Spinal cord (tissue), 10 donors: ENCODE data around the gene KCTD11. TPM values are rescaled to one million over a fixed set of nuclear protein-coding genes. Genes with fewer than 3 reads are reported as not detected.

ENCODE experiments used
- DNase-seq, 6 donors: peaks; one replicate each; pipeline versions ENCODE4 v3.0.0 to v3.0.0-alpha.2; 2013 to 2015; ENCODE audit warnings: low spot score in 6 of 6, low read depth in 4 of 6
- H3K27ac ChIP-seq: one replicate; pipeline ENCODE4 v1.5.1; 2013; ENCODE audit warnings: low read depth, low read length, control low read depth
- H3K27me3 ChIP-seq: one replicate; pipeline ENCODE4 v1.6.1; 2013; ENCODE audit warnings: low read length; ENCODE audit not compliant: control insufficient read depth, insufficient read depth
- H3K36me3 ChIP-seq: one replicate; pipeline ENCODE4 v1.6.1; 2013; ENCODE audit warnings: low read length; ENCODE audit not compliant: control insufficient read depth, insufficient read depth
- H3K4me1 ChIP-seq: one replicate; pipeline ENCODE4 v1.6.1; 2013; ENCODE audit warnings: low read length; ENCODE audit not compliant: control insufficient read depth, insufficient read depth
- H3K4me3 ChIP-seq: one replicate; pipeline ENCODE4 v1.5.1; 2013; ENCODE audit warnings: low read depth, low read length, control low read depth
- H3K9me3 ChIP-seq: one replicate; pipeline ENCODE4 v1.6.1; 2013; ENCODE audit warnings: low read length; ENCODE audit not compliant: control insufficient read depth, insufficient read depth
- WGBS: methylation state at CpG from one replicate; pipeline ENCODE4 v1.1.5; 2013; ENCODE audit warnings: missing lambda C conversion rate; ENCODE audit not compliant: insufficient coverage; 5-methylcytosine and 5-hydroxymethylcytosine counted together
- long read RNA-seq, 4 donors: transcript quantifications; one replicate each; lab custom pipeline, GENCODE V29; 2026
- polyA plus RNA-seq, 2 donors: library from polyadenylated mRNA; unstranded; fragments of 120-200 nt; gene quantifications; one replicate each; pipeline ENCODE4 v1.2.1, GENCODE V29; 2013; ENCODE audit not compliant: insufficient read length in 2 of 2
- total RNA-seq, 2 donors: library from RNA; depleted of rRNA in 1 of 2; stranded (reverse); fragments of 120-200 nt in 1 of 2; fragments of >200 nt in 1 of 2; gene quantifications; one replicate each; pipeline versions ENCODE4 v1.2.3 to v1.2.4, GENCODE V29; 2013 to 2014
- donor health status: healthy.

The KCTD11 gene
- 10 to 100 TPM in 1 of 2 donors, 1 to 10 TPM in 1; 5.6 to 10.4 TPM for total RNA-seq
- polyA plus RNA-seq, result 10 to 100 TPM; 12.6 to 13.5 TPM
- long read RNA-seq, donor 1, transcript KCTD11-201 (1 exons, 2,783 nt), result major isoform, 15 of 22 reads
- long read RNA-seq, donor 1, transcript KCTD11-202 (1 exons, 3,051 nt), result minor isoform, 7 of 22 reads
- long read RNA-seq, donor 1, partial matches to known transcripts, result 0 of 22 reads
- long read RNA-seq, donor 1, other reads (novel, unspliced or antisense), result 0 of 22 reads
- long read RNA-seq, donor 2, transcript KCTD11-201 (1 exons, 2,783 nt), result major isoform, 8 of 8 reads
- long read RNA-seq, donor 2, partial matches to known transcripts, result 0 of 8 reads
- long read RNA-seq, donor 2, other reads (novel, unspliced or antisense), result 0 of 8 reads
- long read RNA-seq, donor 3, transcript KCTD11-201 (1 exons, 2,783 nt), result major isoform, 7 of 12 reads
- long read RNA-seq, donor 3, transcript KCTD11-202 (1 exons, 3,051 nt), result minor isoform, 5 of 12 reads
- long read RNA-seq, donor 3, partial matches to known transcripts, result 0 of 12 reads
- long read RNA-seq, donor 3, other reads (novel, unspliced or antisense), result 0 of 12 reads
- long read RNA-seq, donor 4, transcript KCTD11-201 (1 exons, 2,783 nt), result major isoform, 19 of 21 reads
- long read RNA-seq, donor 4, partial matches to known transcripts, result 0 of 21 reads
- long read RNA-seq, donor 4, other reads (novel, unspliced or antisense), result 0 of 21 reads

DNA sequence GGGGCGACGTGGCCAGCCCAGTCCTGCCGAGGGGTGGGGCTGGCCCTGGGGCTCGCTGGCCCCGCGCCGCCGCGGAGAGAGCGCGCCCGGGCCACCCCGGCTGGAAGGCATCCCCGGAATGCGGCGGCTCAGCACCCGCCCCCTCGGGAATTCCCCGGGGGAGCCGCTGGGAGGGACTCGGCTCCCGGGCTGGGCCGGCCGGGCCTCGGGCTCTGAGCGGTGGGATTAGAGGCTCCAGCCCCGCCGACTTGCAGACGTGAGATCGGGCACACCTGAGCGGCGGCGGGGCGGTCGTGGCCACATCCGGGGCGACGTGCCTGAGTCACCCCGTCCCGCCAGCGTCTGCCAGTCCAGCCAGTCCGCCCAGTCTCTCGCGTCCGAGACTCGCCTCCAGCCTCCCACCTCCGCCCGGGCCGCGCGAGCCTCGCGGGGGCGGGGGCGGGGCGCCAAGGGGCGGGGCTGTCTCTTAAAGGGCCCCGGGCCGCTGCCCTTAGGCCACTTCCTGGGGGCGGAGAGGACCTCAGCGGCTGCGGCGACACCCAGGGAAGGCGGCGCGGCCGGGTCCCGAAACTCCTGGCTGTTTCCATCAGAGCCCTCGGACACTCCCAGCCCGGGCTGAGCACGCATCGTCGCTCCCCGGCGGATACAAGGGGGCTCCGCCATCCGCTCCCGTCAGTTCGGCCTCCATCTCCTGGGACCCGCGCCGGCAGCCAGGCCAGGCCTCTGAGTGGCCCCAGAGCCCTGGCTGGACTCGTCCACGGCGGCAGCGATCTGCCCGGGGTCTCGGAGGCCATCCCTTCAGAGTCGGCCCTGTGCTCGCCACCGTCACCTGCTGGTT lies at the start of gene KCTD11:
TSS of gene KCTD11 (plus strand) at position 498 of the 838 bp plus-strand sequence.
- peak within 1 kb of the TSS; percentile 99 for H3K27ac ChIP-seq
- under 1% methylated on average over 91 of the region's 91 CpGs for WGBS
- H3K36me3 ChIP-seq, result peaks cover 9% of the 10 kb centered on the region
- peak within 1 kb of the TSS; percentile 83 for H3K4me3 ChIP-seq
- H3K9me3 ChIP-seq, result no peaks in the 10 kb centered on the region
- H3K27me3 ChIP-seq, result no peaks in the 10 kb centered on the region
- peak in 4 of 6 donors; percentile 69 to 94 (median 82) for DNase-seq
- H3K4me1 ChIP-seq, result peaks cover 76% of the 10 kb centered on the region

DNA sequence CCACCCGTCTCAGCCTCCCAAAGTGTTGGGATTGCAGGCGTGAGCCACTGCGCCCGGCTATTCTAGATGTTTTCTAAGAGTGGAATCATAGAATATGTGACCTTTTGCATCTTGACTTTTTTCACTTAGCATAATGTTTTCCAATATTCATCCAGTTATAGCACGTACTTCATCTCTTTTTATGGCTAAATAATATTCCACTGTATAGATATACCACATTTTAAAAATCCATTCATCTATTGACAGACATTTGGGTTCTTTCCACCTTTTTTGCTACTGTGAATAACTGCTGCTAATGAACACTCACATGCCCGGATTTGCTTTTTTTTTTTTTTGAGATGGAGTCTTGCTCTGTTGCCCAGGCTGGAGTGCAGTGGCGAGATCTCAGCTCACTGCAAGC lies 47.8 kb upstream of the KCTD11 start:
- DNase-seq, result no peak
- Histone ChIP-seq H3K4me1 (peaks cover 19% of the 10 kb centered on the region), H3K27me3 (peaks cover 3% of the 10 kb centered on the region), H3K36me3 (peaks cover 3% of the 10 kb centered on the region), H3K9me3 (no peaks in the 10 kb centered on the region), H3K4me3 (no peak overlapping the region), H3K27ac (no peak overlapping the region)
- WGBS, result 100% methylated on average over 1 of the region's 7 CpGs

DNA sequence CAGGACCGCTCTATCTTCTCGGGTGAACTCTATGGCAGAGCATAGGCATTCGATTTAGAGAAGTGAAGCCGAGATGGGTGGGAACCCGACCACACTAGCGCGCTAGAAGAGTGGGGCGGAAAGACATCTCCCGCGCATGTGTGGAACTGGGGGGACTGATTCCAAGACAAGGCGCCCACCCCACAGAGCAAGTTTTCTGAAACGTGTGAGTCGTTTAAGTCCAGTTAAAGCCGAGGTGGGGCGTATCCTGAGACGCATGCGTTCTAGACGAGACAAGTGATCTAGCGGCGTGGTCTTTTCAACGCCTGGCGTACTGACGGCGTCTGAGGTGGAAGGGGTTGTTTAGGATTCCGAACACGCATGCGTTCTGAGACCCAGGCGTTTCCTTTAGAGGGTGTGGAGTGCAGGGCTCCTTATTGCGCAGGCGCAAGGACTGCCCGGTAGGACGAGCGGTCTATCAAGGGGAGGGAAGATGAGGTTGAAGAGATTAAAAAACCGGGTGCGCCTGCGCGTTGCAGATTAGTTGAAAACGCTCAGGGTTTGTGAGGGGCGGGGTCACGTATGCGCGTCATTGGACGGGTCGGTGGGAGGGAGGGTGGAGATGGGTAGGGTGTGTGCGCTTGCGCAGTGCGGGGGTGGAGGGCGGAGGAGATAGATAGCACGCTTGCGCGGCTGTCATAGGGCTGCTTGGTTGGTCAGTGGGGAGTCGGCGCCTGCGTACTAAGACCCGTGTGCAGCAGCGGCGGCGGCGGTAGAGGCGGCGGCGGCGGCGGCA lies 44.9 kb upstream of the KCTD11 start, which contains the start of gene EIF5A:
TSS of gene EIF5A (plus strand) at position 718 of the 775 bp plus-strand sequence. CDS start 2,008 bp downstream, outside the sequence.
- Histone ChIP-seq H3K36me3 (peaks cover 28% of the 10 kb centered on the region), H3K27ac (peak within 1 kb of the TSS; percentile 96), H3K4me3 (peak within 1 kb of the TSS; percentile 50), H3K9me3 (no peaks in the 10 kb centered on the region), H3K4me1 (peaks cover 25% of the 10 kb centered on the region), H3K27me3 (no peaks in the 10 kb centered on the region)
- under 1% methylated on average over 64 of the region's 64 CpGs for WGBS
- DNase-seq, result peak; percentile 99 to 100 (median 100)

DNA sequence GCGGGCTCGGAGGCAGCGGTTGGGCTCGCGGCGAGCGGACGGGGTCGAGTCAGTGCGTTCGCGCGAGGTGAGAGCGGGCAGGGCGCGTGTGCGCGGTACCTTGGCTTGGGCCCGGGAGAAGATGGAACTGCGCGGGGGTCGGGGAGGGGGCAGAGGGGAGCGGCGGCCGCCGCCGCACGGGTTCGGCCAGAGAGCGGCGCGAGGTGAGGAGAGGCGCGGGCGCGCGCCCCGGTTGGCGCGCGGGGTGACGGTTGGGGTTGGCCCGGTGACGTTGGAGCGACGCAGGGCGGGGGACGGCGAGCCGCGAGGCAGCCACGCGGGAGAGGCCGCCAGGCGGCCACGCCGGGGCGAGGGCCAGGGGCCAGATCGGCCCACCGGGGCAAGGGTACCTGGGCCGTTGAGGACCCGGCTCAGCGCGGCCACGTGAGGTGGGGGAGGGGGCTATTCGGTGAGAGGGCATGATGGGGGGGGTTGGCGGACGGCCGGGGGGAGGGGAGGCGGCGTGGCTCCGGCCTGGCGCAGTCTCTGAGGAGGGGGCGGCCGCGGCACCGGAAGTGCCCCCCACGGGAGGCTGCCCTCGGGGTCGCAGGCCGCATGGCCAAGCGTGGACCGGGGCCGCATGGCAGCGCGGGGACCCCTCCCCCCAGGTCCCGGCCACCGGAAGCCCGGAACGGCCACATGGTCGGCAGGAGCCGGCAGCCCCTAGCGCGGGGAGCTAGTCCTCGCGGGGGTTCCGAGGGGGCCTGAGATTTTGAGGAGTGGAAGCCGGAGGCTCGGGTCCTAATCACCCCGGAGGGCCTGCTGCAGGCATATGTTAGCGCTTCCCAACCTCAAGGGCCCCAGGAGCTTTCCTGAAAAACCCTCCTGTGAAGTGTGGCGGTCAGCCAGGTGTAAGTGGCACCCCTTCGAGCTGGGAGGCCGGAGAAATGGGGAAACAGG lies 44.0 kb upstream of the KCTD11 start:
- WGBS, result under 1% methylated on average over 102 of the region's 104 CpGs
- Histone ChIP-seq H3K9me3 (no peaks in the 10 kb centered on the region), H3K27ac (peak overlapping the region; percentile 96), H3K4me1 (peaks cover 31% of the 10 kb centered on the region), H3K27me3 (no peaks in the 10 kb centered on the region), H3K4me3 (peak overlapping the region; percentile 50), H3K36me3 (peaks cover 37% of the 10 kb centered on the region)
- DNase-seq, result peak in 1 of 6 donors; percentile 35

DNA sequence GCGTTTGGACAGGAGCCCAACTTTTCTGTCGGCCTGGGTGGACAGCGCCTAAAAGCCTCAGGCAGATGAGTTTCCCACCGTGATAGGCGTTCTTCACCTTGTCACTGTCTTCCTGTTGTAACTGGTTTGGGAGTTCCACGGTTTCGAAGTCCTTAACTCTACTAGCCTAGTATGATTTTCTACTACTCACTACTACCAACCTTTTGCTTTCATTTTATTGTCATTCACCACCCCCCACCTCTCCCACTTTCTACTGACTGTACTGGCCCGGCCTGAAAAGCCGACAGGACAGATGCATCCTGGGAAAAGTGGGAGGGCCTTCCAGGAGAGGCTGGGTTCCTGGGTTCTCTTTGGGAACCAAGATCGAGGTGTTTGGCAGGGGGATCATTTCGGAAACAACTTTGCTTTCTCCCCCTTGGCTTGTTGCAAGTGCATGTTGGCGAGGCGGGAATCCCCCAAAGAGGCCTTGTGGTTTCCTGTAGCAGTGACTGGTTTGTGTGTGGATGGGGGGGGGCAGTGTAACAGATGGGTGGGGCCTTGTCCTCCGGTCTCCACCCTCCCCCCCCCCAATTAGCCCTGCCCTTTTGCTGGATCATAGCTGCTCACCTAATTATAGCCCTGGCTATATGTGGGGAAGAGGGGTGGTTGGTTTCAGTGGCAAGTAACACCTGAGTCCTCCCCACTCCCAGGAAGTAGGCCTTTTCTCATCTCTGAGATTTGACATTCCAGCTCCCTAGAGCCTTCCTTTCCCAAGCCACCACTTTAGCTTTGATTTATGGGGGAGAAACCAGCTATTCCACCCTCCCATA lies 43.1 kb upstream of the KCTD11 start:
- no peaks in the 10 kb centered on the region for H3K9me3 ChIP-seq
- H3K4me3 ChIP-seq, result peak overlapping the region; percentile 50
- DNase-seq, result peak in 2 of 6 donors; percentile 59 to 73
- H3K4me1 ChIP-seq, result peaks cover 39% of the 10 kb centered on the region
- peak overlapping the region; percentile 77 for H3K27ac ChIP-seq
- H3K27me3 ChIP-seq, result no peaks in the 10 kb centered on the region
- WGBS, result 0% methylated on average over 5 of the region's 14 CpGs
- H3K36me3 ChIP-seq, result peaks cover 45% of the 10 kb centered on the region

DNA sequence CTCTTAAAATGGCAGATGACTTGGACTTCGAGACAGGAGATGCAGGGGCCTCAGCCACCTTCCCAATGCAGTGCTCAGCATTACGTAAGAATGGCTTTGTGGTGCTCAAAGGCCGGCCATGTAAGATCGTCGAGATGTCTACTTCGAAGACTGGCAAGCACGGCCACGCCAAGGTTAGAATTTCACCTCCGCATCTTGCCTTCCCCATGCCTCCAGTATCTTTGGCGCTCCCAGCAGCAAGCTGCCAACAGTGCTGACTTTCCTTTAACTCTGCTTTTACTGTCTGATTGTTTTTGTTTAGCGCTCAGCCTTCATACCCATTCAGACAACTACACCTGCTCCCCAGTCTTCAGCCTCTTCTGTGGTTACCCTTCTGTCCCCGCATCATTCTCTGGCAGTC lies 42.3 kb upstream of the KCTD11 start:
- no peak overlapping the region for H3K4me3 ChIP-seq
- no peaks in the 10 kb centered on the region for H3K27me3 ChIP-seq
- peaks cover 45% of the 10 kb centered on the region for H3K4me1 ChIP-seq
- no peak for DNase-seq
- H3K9me3 ChIP-seq, result no peaks in the 10 kb centered on the region
- no peak overlapping the region for H3K27ac ChIP-seq
- peaks cover 50% of the 10 kb centered on the region for H3K36me3 ChIP-seq
- WGBS, result 92% methylated on average over 12 of the region's 12 CpGs

DNA sequence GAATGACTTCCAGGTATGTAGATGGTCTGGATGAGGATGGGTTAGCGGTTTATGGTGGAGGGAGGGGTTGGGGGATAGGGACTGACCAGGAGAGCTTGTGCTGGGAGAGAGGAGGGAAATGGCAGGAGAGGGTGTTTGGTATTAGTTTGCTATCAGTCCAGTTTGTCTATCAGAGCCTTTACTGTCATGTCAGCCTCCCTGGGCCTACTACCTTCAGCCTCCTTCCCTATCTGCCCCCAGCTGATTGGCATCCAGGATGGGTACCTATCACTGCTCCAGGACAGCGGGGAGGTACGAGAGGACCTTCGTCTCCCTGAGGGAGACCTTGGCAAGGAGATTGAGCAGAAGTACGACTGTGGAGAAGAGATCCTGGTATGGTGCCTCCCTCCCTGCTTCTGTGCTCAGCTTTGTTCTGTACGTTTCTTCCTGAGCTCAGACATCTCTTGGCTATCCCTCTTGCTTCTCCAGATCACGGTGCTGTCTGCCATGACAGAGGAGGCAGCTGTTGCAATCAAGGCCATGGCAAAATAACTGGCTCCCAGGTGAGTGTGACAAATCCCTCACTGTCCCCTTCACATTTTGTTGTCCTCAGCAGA lies 40.8 kb upstream of the KCTD11 start:
- no peak overlapping the region for H3K27ac ChIP-seq
- WGBS, result 92% methylated on average over 7 of the region's 7 CpGs
- no peak overlapping the region for H3K4me3 ChIP-seq
- DNase-seq, result no peak
- H3K36me3 ChIP-seq, result peaks cover 61% of the 10 kb centered on the region
- H3K4me1 ChIP-seq, result peaks cover 54% of the 10 kb centered on the region
- H3K27me3 ChIP-seq, result no peaks in the 10 kb centered on the region
- H3K9me3 ChIP-seq, result no peaks in the 10 kb centered on the region
